HG02973 (cell line): ENCODE measurements around the gene MACROD1.
A peak's percentile ranks its signal among the peaks of the same experiment; 100 is the strongest.
"Not testable (repeated sequence)": the region's sequence is repeated elsewhere in the genome, so short reads cannot be mapped to it uniquely, and the experiment has no call there.

Experiments
- ATAC-seq: cut with Tn5 transposase; IDR thresholded peaks from one replicate; pipeline ENCODE4 v1.9.1; 2021; ENCODE audit warnings: moderate library complexity; ENCODE audit not compliant: unreplicated experiment

MACROD1 gene

GRCh38 chr11:64185693-64186491, 20.0 kb upstream of the MACROD1 start, which contains the start of gene STIP1:
STIP1 (plus strand) TSS chr11:64186171; CDS start chr11:64186262, 91 bp downstream.
- peak; percentile 82 for ATAC-seq

GRCh38 chr11:64185175-64185692, 19.3 kb upstream of the MACROD1 start:
- ATAC-seq, result peak; percentile 11

GRCh38 chr11:64183890-64184289, 18.0 kb upstream of the MACROD1 start:
- no peak for ATAC-seq

- ATAC-seq, result no peak
These were observed 15.8 kb upstream of the MACROD1 start for GRCh38 chr11:64181506-64182411.

DNA sequence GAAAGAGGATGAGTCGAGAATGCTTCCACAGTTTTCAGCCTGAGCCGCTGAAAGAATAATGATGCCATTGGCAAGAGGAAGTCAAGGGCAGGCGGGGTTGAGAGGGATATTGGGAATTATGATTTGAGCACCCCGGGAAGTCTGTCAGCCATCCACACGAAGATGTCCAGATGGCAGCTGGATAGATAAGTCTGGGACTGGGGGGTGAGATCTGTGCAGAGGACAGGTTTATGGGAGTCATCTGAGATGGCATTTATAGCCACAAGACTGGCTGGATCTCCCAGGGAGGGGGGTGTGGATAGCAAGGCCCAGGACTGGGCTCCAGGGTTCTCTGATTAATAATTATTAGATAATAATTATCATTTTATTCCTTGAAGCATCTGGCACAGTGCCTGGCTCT, 15.0 kb upstream of the MACROD1 start:
- no peak for ATAC-seq

- ATAC-seq, result no peak
These were observed 13.2 kb upstream of the MACROD1 start for GRCh38 chr11:64178951-64179639.

DNA sequence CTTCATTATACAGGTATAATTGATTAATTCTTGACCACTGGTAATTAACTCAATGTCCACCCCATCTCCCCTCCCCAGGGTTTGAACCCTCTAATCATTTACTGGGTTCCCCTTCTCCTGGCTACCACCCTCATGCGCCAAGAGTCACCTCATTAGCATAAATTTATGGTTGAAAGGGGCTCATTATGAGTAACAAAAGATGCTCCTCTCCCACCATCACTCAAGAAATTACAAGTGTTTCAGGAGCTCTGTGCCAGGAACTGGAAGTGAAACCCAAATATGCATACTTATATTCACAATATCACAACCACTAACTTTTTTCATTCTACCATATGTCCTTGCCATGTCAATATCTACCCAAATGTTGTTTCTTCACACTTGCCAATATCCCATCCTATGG, 12.3 kb upstream of the MACROD1 start:
- ATAC-seq, result no peak

DNA sequence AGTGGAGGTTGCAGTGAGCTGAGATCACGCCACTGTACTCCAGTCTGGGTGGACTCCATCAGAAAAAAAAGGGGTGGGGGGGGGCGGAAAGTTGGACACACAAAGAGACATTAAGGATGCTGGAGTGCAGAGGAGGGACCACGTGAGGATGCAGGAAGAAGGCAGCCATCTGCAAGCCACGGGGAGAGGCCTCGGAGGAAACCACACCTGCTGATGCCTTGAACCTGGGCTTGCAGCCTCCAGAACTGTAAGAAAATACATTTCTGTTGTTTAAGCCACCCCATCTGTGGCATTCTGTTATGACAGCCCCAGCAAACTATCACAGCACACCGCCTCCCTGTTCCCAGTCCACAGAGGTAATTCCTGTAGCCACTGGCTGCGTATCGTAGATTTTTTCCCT, 10.8 kb upstream of the MACROD1 start:
- no peak for ATAC-seq

- ATAC-seq, result no peak
These were observed 7.9 kb upstream of the MACROD1 start for GRCh38 chr11:64173616-64174355.

- no peak for ATAC-seq
These were observed 4.5 kb upstream of the MACROD1 start for GRCh38 chr11:64170419-64170818.

- no peak for ATAC-seq
These were observed 452 bp downstream of the MACROD1 start for GRCh38 chr11:64165481-64165841.

DNA sequence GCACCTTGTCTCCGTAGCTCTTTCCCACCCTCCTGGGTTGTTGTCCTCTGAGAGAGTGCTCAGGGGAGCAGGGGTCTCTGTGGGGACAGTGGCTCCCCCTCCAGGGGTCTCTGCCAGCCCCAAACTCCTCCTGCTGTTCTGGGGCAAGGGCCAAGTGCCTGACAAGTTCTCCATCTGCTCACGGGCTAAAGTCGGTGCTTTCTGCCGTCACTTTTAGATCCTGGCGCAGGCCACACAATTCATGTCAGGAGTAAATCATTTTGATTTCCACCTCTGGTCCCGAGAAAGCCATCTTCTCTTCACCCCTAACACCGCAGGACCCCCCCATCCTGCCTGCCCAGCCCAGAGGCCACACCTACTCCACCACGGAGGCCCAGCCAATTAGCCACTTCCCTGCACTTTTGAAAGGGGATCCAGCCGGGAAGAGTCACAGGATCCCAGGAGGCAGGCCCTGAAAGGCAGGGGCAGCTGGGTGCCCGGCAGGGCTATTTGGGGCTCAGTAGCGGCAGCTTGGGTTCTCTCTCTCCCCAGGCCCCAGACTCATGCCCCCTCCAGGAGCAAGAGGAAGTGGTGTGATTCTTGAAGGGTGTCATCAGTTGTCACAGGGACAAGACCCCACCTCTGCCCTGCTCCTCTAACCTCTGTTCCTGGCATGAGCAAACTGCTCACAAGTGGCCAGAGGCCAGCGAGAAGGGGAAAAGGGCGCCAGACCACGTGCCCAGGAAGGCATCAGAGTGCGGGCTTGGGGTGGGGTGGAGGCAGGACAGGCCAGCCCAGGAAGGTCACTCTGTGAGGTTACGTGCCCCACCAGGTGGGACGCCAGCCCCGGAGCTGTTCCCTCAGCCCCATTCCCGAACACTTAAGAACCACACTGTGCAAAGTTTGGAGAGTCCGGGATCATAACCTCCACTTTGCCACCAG, 1.3 kb downstream of the MACROD1 start:
- ATAC-seq, result no peak

DNA sequence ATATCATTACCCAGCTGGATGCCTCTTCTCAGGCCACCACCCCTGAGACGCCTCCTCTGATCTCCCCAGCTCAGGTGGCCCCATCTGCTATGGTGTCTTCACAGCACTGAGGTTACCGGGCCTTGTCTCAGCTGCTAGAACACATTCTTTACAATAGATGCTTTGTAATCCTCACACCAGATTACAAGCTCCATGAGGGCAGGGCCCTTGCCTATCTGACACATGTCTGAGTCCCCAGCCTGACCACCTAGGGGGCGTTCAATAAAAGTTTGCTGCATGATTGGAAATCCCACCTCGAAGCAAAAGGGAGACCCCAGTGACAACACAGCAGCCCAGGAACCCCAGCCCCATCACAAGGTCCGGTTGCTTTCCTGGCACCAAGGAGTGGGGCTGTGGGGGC, 2.0 kb downstream of the MACROD1 start:
- no peak for ATAC-seq

GRCh38 chr11:64162769-64163168, 3.1 kb downstream of the MACROD1 start:
- not testable (repeated sequence) for ATAC-seq

DNA sequence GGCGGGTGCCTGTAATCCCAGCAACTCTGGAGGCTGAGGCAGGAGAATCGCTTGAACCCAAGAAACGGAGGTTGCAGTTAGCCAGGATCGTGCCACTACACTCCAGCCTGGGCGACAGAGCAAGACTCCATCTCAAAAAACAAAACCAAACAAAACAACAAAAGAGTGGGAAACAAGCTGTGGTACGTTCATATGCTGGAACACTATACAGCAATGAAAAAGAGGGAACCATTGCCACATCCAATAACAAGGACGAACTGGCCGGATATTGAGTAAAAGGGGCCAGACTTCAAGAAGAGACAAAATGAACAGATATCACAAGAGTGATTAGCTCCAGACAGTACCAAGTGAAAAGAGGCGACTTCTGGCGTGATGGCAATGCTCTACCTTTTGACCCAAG, 4.9 kb downstream of the MACROD1 start:
- ATAC-seq, result no peak

DNA sequence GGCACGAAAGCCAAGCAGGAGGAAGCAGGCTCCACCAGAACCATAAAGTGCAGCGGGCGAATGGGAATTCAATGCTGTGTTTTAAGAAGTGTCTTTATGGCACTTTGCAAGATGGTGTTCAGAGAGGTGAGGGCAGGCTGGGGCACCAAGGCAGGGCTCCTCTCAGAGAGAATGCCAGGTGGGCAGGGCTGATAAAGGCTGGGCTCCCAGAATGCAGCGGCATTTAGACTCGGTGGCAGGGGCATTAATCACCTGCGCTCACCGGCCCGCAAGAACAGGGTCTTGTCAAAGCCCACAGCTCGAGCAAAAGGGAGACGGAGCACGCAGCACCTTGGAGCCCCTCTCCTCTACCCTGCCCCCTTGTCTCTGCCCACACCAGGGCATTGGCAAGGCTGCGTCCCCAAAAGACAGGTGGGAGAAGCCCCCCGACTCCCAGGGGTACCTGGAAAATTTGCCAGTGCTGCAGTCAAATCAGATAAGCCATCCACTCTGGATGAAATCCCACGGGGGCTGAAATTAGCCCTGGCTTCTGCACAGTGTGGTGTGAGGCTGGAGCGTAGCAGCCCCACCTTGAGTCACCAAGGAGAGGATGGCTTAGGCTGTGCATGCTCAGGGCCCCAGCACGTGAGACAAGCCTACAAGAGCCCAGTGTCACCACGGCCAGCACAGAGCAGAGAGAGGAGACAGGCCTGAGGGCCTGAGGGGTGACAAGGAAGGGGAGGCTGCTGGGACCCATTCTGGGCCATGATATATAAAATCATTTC, 8.1 kb downstream of the MACROD1 start:
- no peak for ATAC-seq

DNA sequence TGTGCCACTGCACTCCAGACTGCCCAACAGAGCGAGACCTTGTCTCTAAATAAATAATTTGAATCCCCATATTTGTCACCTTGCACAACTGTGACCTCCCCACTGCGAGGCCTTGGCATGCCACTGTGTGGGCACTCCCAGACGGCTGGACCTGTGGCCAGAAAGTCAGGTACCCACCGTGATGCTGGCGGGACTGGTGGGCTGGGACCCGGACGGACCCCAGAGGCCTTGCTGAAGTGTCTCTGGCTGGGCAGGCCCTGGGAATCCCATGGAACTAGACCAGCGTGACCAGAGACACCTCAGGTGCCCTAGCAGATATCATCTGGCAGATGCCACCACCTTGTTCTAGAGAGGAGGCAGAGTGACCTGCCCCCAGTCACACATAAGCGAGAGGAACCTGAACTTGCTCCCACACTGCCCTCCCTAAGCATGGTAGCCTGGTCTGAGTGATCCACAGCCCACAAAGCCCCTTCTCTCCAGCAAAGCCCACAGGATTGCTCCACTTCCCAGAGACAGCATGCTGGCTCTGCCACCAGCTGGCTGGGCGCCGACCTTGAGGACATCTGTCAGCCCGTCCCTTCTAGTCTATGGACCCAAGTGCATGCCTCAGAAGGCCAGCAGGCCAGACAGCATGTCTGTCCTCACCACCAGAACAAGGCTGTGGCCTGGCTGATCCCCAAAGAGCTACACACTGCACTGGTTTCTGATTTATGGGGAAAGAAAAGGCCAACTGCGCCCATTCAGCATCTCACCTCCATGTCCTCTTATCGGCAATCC, 9.5 kb downstream of the MACROD1 start:
- ATAC-seq, result no peak

DNA sequence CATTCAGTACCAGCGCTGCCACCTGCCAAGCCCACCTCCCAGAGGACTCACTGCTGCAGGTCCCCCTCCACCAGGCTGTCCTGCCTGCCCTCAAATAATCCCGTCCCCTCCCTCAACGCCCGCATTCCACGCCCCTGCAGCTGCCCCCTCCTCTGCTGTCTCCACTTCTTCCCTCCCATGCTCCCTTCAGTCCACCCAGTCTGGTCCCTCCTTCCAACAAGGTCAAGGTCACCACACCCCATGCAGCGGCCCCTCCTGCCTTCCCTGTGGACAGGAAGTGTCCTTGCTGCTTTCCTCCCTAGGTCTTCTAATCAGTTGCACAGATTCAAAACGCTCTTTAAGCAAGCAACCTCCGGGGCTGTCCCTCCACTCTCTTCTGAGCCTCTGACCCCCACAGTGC, 12.1 kb downstream of the MACROD1 start:
- ATAC-seq, result no peak
